Right ventricle myocardium inferior (tissue), 1 donor: ENCODE measurements around the gene VMAC. TPM values are rescaled to one million over a fixed set of nuclear protein-coding genes. Genes with fewer than 3 reads are reported as not detected.

Experiments used
- ATAC-seq: fragments of 200-7000 bp; cut with Tn5 transposase; one replicate; pipeline ENCODE4 v1.9.1; 2020; ENCODE audit warnings: mild to moderate bottlenecking, moderate library complexity
- DNase-seq: peaks from one replicate; pipeline ENCODE4 v3.0.0; 2021; ENCODE audit errors: missing footprints
- intact Hi-C: fragments of 100-400 bp; cut with DNase I; formaldehyde crosslinking; loops from one replicate; pipeline ENCODE4 v1.11.0; 2022
- total RNA-seq: library from RNA; stranded (reverse); fragmentation: NEBNext Ultra II Directional; extraction: Animal tissue kit (Norgen Biotek cat#: 25700); gene quantifications from one replicate; pipeline ENCODE4 v1.2.1, GENCODE V29; 2021
- donor health status: DM: no; HTN: yes; CAD: no; lungs with severe emphysema.

Gene VMAC
- total RNA-seq, 1 donor from 2014 or later: 1.6 TPM

GRCh38 chr19:5940260-5941208, 35.9 kb downstream of the VMAC start:
- peak; percentile 59 for DNase-seq
- peak; percentile 23 for ATAC-seq
- intact Hi-C loops: no loop called here

- peak; percentile 27 for DNase-seq
- intact Hi-C loops: no loop called here
- ATAC-seq: no peak
Observed at GRCh38 chr19:5941673-5942072, 37.0 kb downstream of the VMAC start.

GRCh38 chr19:5943045-5943444, 38.4 kb downstream of the VMAC start:
- DNase-seq (peak; percentile 11), ATAC-seq (no peak)
- intact Hi-C loops: no loop called here

- ATAC-seq (no peak), DNase-seq (no peak)
- intact Hi-C loops: no loop called here
Observed at GRCh38 chr19:5943623-5944022, 39.0 kb downstream of the VMAC start.

- DNase-seq (peak; percentile 89), ATAC-seq (peak; percentile 70)
- intact Hi-C loops: loop anchor here (5.0 kb wide), 1 partner anchor 40 kb away; no protein-coding TSS in a partner anchor
Observed at GRCh38 chr19:5947435-5947834, 42.8 kb downstream of the VMAC start.

- intact Hi-C loops: loop anchor here (5.0 kb wide), 1 partner anchor 42 kb away; no protein-coding TSS in a partner anchor
- ATAC-seq (no peak), DNase-seq (no peak)
Observed at GRCh38 chr19:5948752-5949564, 44.3 kb downstream of the VMAC start.

GRCh38 chr19:5949792-5950305, 45.2 kb downstream of the VMAC start:
- peak; percentile 20 for ATAC-seq
- intact Hi-C loops: loop anchor here (5.0 to 10.0 kb wide), 2 partner anchors 43 to 125 kb away; no protein-coding TSS in a partner anchor
- no peak for DNase-seq

- no peak for DNase-seq
- no peak for ATAC-seq
- intact Hi-C loops: loop anchor here (10.0 kb wide), 1 partner anchor 126 kb away; no protein-coding TSS in a partner anchor
Observed at GRCh38 chr19:5950741-5951140, 46.1 kb downstream of the VMAC start.

GRCh38 chr19:5951338-5951861, 46.7 kb downstream of the VMAC start:
- intact Hi-C loops: loop anchor here (10.0 kb wide), 1 partner anchor 127 kb away; no protein-coding TSS in a partner anchor
- DNase-seq (no peak), ATAC-seq (no peak)

GRCh38 chr19:5952193-5953029, 47.7 kb downstream of the VMAC start:
- ATAC-seq (no peak), DNase-seq (no peak)
- intact Hi-C loops: loop anchor here (10.0 kb wide), 1 partner anchor 128 kb away; no protein-coding TSS in a partner anchor

GRCh38 chr19:5953030-5953589, 48.4 kb downstream of the VMAC start:
- intact Hi-C loops: loop anchor here (10.0 kb wide), 1 partner anchor 128 kb away; no protein-coding TSS in a partner anchor
- ATAC-seq (no peak), DNase-seq (no peak)

- no peak for DNase-seq
- intact Hi-C loops: loop anchor here (10.0 kb wide), 1 partner anchor 129 kb away; no protein-coding TSS in a partner anchor
- ATAC-seq: no peak
Observed at GRCh38 chr19:5953680-5954213, 49.1 kb downstream of the VMAC start.

- DNase-seq (no peak), ATAC-seq (no peak)
- intact Hi-C loops: loop anchor here (10.0 kb wide), 1 partner anchor 129 kb away; no protein-coding TSS in a partner anchor
Observed at GRCh38 chr19:5954293-5954692, 49.6 kb downstream of the VMAC start.

- DNase-seq (no peak), ATAC-seq (no peak)
- intact Hi-C loops: loop anchor here (10.0 kb wide), 1 partner anchor 131 kb away; no protein-coding TSS in a partner anchor
Observed at GRCh38 chr19:5955636-5955935, 50.9 kb downstream of the VMAC start.

- no peak for ATAC-seq
- intact Hi-C loops: loop anchor here (10.0 kb wide), 1 partner anchor 132 kb away; no protein-coding TSS in a partner anchor
Observed at GRCh38 chr19:5956323-5956722, 51.7 kb downstream of the VMAC start.

GRCh38 chr19:5956728-5957127, 52.1 kb downstream of the VMAC start:
- intact Hi-C loops: loop anchor here (10.0 kb wide), 1 partner anchor 132 kb away; no protein-coding TSS in a partner anchor
- DNase-seq (no peak), ATAC-seq (no peak)

More at GRCh38 chr19:5956323-5956722, 51.7 kb downstream of the VMAC start:
- no peak for DNase-seq

- ATAC-seq (no peak), DNase-seq (no peak)
- intact Hi-C loops: loop anchor here (10.0 kb wide), 1 partner anchor 132 kb away; no protein-coding TSS in a partner anchor
Observed at GRCh38 chr19:5957170-5957569, 52.5 kb downstream of the VMAC start.
